HG03442 (cell line): ENCODE results near the gene NECTIN1.

ENCODE experiments used
- ATAC-seq: cut with Tn5 transposase; IDR thresholded peaks from one replicate; pipeline ENCODE4 v1.9.1; 2021; ENCODE audit warnings: mild to moderate bottlenecking, moderate library complexity; ENCODE audit not compliant: unreplicated experiment

The NECTIN1 gene

GRCh38 chr11:119676461-119677020, 52.5 kb downstream of the NECTIN1 start:
- no peak for ATAC-seq

GRCh38 chr11:119673759-119674336, 55.2 kb downstream of the NECTIN1 start:
- peak; percentile 82 for ATAC-seq

GRCh38 chr11:119673052-119673758, 55.8 kb downstream of the NECTIN1 start:
- no peak for ATAC-seq

- ATAC-seq, result no peak
Measured at GRCh38 chr11:119672597-119672996, 56.4 kb downstream of the NECTIN1 start.

- no peak for ATAC-seq
Measured at GRCh38 chr11:119671561-119672015, 57.4 kb downstream of the NECTIN1 start.

DNA sequence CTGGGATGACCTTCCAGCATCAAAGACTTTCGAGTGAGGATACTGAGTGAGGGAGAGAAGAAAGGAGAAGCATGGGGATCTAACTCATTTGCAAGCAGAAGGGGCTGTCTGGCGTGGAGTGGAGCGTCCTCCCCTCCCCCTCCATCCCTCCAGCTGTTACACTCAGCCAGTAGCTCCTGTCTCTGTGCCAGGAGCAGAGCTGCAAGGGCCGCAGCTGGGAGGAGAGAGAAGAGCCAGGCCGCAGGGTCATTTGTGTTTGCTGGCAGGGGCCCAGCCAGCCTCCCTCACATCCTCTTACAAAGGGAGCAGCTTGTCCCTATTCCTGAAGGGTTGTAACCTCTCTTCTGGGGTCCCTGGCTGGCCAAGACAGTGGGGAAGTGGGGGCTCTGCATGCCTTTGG, 57.9 kb downstream of the NECTIN1 start:
- ATAC-seq, result no peak

DNA sequence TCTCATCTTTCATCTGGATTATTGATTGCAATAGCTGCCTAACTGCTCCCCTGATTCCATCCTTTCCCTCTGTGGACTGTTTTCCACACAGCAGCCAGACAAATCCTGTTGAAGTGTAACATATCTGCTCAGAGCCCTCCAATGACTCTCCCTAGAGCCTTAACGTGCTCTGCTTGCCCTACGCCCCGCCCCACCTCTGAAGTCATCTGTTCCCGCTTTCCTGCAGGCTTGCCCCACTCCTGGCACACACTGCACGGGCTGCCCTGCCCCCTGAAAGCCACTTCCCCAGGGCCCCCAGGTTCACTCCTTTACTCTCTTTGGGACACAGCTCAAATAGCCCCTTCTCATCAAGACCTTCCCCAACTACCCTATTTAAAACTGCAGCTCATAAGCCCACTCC, 59.5 kb downstream of the NECTIN1 start:
- ATAC-seq, result no peak

DNA sequence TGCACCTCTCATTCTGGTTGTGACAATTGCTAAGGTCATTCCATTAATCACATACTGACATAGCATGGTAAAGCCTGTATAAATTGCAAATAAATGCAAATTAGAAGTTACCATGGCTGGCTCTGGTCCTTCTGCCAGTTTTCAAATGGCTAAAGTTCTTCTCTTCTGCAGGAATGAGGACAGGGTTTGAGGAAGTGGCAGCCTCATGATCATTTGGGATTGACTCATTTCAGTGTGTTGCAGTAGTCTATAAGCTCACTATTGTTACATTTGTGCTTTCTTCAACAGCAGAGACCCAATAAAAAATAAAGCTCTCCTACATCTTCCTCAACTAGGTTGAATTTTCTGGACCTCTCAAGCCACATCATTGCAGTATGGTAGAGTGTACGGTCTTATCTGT, 60.3 kb downstream of the NECTIN1 start:
- ATAC-seq, result no peak

- peak; percentile 85 for ATAC-seq
Measured at GRCh38 chr11:119666463-119667131, 62.4 kb downstream of the NECTIN1 start.

DNA sequence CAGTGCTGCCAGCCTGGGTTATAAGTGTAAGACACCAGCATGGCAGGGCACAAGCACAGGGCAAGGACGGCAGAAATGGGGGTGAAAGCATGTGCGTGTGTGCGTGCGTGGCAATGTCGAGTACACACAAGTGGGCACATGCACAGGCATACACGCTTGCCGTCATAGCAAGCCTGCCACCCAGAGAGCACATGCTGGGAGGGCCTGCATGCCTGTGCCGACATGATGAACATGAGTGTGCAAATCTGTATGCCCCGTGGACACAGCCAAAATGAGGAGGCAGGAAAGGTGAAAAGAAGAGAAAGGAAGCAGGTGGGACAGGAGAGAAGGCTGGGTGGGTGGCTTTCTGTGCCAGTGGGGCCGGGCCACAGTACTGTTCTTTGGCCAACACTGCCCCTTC, 62.9 kb downstream of the NECTIN1 start:
- ATAC-seq, result no peak

- ATAC-seq, result no peak
Measured at GRCh38 chr11:119664701-119665420, 64.1 kb downstream of the NECTIN1 start.

GRCh38 chr11:119664063-119664572, 64.9 kb downstream of the NECTIN1 start:
- ATAC-seq, result no peak

DNA sequence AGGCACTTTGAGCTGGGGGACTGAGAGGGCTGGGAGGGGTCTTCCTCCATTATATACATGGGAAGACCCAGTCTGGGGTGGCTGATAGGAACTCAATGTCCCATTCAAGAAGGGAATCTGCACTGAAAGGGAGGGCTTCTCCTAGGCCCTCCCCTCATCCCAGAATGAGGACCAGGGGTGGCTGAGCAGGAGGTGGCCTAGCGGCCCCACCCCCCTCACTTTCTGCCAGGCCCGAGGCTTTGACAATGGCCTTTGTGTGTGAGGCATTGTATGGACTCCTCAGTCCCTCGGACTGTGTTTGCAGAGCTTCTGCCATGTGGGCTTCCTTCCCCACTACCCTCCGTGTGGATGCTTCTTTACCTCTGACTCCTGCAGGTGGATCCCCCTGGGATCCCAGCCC, 65.7 kb downstream of the NECTIN1 start:
- ATAC-seq, result no peak

DNA sequence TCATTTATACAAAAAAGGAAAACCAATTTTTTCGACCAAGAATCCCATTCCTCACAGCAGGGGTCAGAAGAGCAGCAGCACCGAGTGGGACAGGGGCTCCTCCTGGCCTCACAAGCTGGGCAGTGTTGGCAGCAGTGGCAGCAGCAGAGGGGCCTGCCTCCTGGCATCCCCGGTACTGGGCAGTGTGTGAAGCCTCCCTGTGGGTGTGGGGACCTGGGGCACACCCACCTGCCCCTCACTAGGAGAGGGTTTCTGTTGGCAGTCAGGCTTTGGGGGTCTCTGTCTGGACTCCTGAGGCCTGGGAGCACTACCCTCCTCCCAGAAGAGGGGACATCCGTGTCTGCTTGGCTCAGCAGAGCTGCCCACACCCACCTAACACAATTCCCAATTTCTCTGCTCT, 67.8 kb downstream of the NECTIN1 start:
- ATAC-seq, result no peak

- ATAC-seq, result no peak
Measured at GRCh38 chr11:119659971-119660723, 68.9 kb downstream of the NECTIN1 start.

DNA sequence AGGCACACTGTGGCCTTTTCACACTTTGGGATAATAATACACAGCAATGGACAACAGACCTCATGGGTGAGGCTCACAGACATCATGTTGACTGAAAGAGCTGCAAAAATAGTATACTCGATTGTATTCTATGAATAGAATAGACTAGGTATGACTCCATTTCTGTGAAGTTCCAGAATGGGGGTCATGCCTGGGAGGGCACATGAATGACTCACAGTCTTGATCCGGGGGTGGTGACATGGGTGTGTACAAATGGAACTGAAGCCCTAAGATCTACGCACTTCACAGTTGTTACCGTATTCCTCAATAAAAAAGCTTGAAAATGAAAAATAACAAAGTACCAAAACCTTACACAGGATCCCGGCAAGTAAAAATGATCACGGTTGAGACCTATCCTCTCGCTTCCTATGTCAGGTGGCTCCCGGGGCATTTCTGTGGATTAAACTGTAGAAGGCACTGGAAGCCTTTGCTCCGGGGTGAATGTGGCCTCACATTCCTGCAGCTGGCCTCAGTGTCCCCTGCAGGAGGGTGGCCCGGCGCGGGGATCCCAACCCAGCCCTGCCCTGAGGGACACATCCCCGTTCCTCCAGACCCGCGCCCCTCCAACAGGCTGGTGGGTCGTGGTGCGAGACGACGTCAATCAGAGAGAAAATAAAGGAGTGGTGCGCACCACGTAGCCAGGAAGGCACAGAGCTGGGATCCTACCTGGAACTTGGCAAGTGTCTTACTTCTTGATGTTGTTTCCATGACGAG, 75.9 kb downstream of the NECTIN1 start:
- no peak for ATAC-seq

DNA sequence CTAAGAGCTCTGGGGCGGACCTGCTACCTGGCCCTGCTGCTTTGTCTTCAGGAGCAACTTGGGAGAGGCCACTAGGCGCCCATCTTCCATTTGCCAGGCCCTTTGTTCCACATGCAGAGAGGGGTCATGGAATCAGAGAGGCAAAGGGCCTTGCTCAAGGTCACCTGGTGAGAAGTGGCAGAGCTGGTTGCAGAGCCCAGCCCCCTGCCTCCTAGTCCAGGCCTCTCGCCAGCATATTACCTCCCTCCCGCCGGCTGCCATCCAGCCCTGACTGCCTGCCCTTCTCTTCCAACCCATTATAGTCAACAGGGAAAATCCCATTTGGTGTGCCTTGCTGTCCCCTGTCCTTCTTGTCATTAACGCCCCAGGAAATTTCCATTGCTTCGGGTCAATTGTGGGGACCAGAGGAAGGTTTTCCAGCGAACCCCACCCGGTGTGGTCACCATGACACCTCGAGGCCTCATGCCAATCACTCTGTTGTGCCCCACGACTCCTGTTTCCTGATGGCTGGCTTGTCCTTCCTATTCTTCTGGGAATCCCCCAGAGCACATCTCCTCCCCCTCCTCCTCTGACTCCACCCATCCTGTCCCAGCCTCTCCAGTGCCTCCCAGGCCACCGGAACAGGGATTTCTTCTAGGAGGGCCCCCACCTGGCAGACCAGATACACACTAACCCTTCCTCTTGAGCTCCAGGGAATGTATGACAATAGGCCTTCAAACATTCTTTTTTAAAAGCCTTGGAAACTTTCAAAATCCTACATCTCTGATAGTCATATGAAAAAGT, 77.0 kb downstream of the NECTIN1 start:
- no peak for ATAC-seq

- no peak for ATAC-seq
Measured at GRCh38 chr11:119650251-119650650, 78.7 kb downstream of the NECTIN1 start.

- ATAC-seq, result no peak
Measured at GRCh38 chr11:119647254-119647653, 81.7 kb downstream of the NECTIN1 start.
